SK-N-MC (cell line): ENCODE data around the gene NFXL1.

Source experiments
- DNase-seq: peaks from one replicate; pipeline ENCODE4 v3.0.0-alpha.2; 2011; ENCODE audit warnings: low read depth, low spot score
- H3K27ac ChIP-seq: fragments of 200-600 bp; sonication (generic); 2 replicates; pipeline ENCODE4 v1.5.1; 2016; ENCODE audit warnings: mixed run types
- H3K36me3 ChIP-seq: fragments of 200-600 bp; sonication (generic); 2 replicates; pipeline ENCODE4 v1.6.1; 2017; ENCODE audit warnings: antibody characterized with exemption, low read length, mixed read lengths; ENCODE audit not compliant: insufficient read depth
- H3K4me3 ChIP-seq: fragments of 200-600 bp; sonication (generic); 2 replicates; pipeline ENCODE4 v1.5.1; 2016
- H3K9ac ChIP-seq: fragments of 200-600 bp; sonication (generic); 2 replicates; pipeline ENCODE4 v1.8.0; 2017; ENCODE audit warnings: mixed run types, mixed read lengths; ENCODE audit not compliant: insufficient read length
- H3K9me3 ChIP-seq: fragments of 200-600 bp; sonication (generic); 2 replicates; pipeline ENCODE4 v1.6.1; 2017; ENCODE audit warnings: low read depth, mild to moderate bottlenecking, antibody characterized with exemption, low read length, moderate library complexity, mixed read lengths
- EZH2 ChIP-seq: fragments of 200-600 bp; sonication (generic); IDR thresholded peaks from one replicate; pipeline ENCODE4 v1.6.1; 2017; ENCODE audit warnings: antibody characterized with exemption
- FOXP2 ChIP-seq: optimal IDR thresholded peaks from 2 replicates; pipeline ENCODE3; 2011; ENCODE audit warnings: mild to moderate bottlenecking, moderate library complexity; ENCODE audit not compliant: insufficient read depth; ENCODE audit errors: extremely low read length, control extremely low read depth
- POLR2AphosphoS5 ChIP-seq: IDR thresholded peaks from 2 replicates; pipeline ENCODE4 v1.6.1; 2012; ENCODE audit warnings: mild to moderate bottlenecking, low read depth, low read length, borderline replicate concordance

The NFXL1 gene

DNA sequence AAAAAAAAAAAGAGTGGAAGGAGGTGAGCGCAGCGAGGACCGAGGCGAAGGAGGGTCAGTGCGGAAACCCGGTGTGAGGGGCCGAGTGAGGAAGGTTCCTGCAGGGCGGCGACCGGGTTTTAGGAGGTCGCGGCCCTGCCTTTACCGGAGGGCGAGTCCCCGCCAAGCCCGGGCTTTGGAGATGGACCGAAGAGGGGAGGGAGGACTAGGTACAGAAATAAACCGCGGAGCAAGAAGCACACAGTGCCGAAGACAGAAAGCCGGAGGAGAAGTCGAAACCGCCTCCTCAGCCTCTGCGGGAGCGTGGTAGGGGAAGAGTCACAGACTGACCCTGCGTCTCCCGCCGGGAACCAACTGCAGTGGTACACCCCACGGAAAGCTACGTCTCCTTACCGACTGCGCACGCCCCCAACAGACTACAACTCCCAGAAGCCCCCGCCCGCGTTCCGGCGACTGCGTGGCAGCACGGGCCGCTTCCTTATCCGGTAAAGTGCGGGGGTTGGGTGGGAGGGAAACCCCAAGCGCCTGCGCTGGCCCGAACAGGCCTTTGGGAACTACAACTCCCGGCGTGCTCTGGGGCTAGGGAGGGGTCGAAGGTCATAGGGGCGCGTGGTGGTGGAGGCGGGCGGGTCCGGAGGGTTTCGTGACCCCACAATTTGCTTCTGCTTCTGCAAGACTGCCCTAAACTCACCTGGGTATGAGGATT is at the start of gene NFXL1:
Gene NFXL1, minus strand, starts transcription at position 364 of the 706 bp plus-strand sequence. CDS start 380 bp downstream, outside the sequence.
- H3K9me3 ChIP-seq: no peaks in the 10 kb centered on the region
- H3K4me3 ChIP-seq: peak within 1 kb of the TSS; percentile 96
- TF ChIP-seq EZH2 (no peak), POLR2AphosphoS5 (peak; percentile 86), FOXP2 (peak; percentile 38)
- peak; percentile 75 for DNase-seq
- peaks cover 6% of the 10 kb centered on the region for H3K36me3 ChIP-seq
- no peak within 1 kb of the TSS for H3K27ac ChIP-seq
- peak within 1 kb of the TSS; percentile 81 for H3K9ac ChIP-seq

DNA sequence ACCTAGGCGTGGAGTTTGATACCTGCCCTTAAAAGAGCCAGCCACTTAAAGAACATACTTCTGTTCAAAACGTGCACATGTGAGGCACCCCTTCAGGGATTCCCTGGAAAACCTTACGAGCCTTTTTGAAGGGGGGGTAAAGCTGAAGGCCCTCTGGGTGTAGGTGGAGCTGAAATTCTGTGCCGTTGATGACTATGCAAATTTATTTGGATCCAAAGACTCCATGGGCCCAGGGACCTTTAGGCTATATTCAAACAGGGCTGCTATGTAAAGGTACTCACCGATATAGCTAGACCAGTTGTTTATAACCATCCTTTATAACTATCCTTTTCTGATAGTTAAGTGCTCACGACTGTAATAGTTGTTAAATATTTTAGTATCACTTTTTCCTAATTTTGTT is 40.3 kb upstream of the NFXL1 start:
- H3K27ac ChIP-seq: no peak overlapping the region
- H3K9ac ChIP-seq: no peak overlapping the region
- DNase-seq: no peak
- H3K9me3 ChIP-seq: no peaks in the 10 kb centered on the region
- H3K36me3 ChIP-seq: no peaks in the 10 kb centered on the region
- H3K4me3 ChIP-seq: no peak overlapping the region
- no peak for TF ChIP-seq FOXP2
- no peak for TF ChIP-seq EZH2
- no peak for TF ChIP-seq POLR2AphosphoS5

DNA sequence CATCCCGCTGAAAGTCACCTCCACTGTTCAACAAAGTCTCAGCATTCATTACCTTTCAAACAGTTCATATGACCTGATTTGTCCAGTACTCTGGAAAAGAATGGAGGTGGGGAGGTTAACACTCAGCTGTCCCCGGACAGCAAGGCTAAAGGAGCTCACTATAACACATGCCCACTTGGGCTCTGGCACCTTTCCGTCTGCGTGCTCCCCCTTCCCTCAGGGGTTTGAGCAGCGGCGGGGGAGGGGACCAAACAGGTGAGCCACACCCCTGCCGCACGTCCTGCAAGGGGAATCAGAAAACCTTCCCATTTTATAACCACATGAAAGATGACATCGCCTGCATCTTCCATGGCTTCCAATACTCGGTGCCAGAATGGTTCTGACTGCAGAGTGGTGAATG is 39.9 kb upstream of the NFXL1 start:
- no peak for DNase-seq
- no peak for TF ChIP-seq FOXP2
- no peak for TF ChIP-seq POLR2AphosphoS5
- TF ChIP-seq EZH2: no peak
- Histone ChIP-seq H3K27ac (no peak overlapping the region), H3K9ac (no peak overlapping the region), H3K9me3 (no peaks in the 10 kb centered on the region), H3K4me3 (no peak overlapping the region), H3K36me3 (no peaks in the 10 kb centered on the region)

DNA sequence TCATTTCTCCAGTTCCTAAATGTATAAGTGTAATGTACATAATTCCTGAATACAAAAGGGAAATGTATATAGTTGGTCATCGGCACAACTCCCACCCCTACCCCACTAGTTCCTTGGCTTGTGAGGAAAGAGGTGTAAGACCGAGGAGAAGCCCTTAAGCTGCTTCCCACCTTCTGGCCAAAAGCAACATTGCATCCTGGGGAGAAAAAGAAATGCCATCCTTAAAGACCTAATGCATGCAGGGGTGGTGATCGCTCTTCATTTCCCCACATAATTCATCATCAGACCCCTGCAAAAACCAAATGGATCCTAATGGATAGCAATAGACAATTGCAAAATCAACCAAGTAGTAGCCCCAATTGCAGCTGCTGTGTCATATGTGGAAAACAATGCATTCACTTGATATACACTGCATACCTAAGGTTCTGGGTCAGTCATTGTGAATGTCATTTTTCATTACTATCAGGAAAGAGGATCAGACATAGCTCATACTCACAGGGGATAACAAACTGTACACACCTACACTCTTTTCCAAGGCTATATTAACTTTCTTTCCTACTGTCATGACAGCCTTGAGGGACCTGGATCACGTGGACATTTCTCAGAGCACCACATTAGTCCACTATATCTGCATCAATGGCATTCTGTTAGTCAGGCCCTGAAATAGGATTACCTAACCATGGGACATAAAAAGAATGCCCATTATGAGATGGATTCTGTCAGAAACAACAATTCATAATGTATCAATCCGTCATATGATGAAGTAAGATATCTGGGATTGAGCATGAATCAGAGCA is 31.7 kb upstream of the NFXL1 start:
- Histone ChIP-seq H3K36me3 (no peaks in the 10 kb centered on the region), H3K4me3 (no peak overlapping the region), H3K9me3 (no peaks in the 10 kb centered on the region), H3K9ac (no peak overlapping the region), H3K27ac (no peak overlapping the region)
- TF ChIP-seq POLR2AphosphoS5 (no peak), EZH2 (no peak), FOXP2 (no peak)
- DNase-seq: no peak

DNA sequence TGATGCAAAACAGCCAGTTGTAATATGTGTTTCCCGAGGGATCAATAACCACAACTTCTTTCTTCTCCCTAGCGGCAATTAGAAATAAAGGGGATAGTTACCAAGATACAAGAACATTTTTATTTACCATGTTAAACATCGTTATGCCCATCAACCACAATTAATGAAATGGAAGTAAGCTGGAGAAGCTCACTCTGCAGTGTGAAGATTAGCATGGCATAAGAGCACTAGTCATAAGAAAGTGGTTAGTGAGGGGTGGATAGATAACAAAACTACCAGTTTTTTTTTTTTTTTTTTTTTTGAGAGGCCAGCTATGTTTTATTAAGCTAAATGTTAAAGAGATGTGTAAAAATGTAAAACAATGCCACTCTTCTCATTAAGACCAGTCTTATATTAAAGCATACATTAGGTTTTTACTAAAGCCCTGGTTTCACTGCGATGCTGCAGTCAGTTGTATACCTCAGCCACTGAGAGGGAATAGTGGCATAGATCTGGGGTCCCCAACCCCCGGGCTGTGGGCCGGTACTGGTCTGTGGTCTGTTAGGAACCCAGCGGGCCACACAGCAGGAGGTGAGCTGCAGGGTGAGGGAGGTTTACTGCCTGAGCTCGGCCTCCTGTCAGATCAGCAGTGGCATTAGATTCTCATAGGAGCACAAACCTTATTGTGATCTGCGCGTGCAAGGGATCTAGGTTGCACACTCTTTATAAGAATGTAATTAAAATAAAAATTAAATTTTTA is 27.9 kb upstream of the NFXL1 start:
- DNase-seq: no peak
- Histone ChIP-seq H3K9ac (no peak overlapping the region), H3K27ac (no peak overlapping the region), H3K9me3 (no peaks in the 10 kb centered on the region), H3K36me3 (no peaks in the 10 kb centered on the region), H3K4me3 (no peak overlapping the region)
- TF ChIP-seq POLR2AphosphoS5: no peak
- TF ChIP-seq FOXP2: no peak
- no peak for TF ChIP-seq EZH2

DNA sequence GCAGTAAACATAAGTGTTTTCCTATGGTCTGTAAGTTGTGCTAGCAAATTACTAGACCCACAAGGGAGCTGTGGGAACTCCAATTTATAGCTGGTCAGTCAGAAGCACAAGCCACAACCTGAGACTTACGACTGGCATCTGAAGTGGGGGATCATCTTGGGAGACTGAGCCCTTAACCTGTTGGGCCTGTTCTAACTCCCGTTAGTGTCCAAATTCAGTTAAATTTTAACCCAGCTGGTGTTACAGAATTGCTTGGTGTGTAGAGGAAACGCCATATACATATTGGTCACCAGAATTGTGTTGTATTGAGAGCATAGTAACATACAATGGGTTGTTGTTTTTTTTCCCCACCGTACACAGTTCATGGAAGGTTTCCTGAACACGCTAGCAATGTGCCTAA is 25.1 kb upstream of the NFXL1 start:
- no peak overlapping the region for H3K27ac ChIP-seq
- DNase-seq: no peak

DNA sequence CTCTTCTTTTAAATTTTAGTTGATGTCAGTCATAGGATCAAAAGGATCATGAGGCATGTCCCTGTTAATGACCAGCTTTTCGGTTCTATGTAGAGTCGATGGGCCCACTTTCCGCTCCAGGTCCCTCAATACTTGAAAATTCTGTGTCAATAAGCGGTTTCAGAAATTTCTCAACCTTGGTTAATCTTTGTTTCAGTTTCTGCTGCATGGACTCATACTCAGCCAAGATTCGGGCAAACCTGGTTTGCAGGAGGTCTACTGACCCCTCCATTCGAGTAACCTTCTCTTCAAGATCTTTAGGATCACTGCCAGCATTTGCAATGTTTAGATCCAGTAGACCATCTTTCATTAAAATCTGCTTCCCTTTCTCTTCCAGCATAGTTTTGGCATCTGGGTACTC is 22.0 kb upstream of the NFXL1 start:
- Histone ChIP-seq H3K36me3 (no peaks in the 10 kb centered on the region), H3K9me3 (no peaks in the 10 kb centered on the region), H3K4me3 (no peak overlapping the region), H3K9ac (no peak overlapping the region), H3K27ac (no peak overlapping the region)
- no peak for DNase-seq
- no peak for TF ChIP-seq FOXP2
- no peak for TF ChIP-seq POLR2AphosphoS5
- TF ChIP-seq EZH2: no peak

More for the DNA sequence above, 25.1 kb upstream of the NFXL1 start:
- Histone ChIP-seq H3K9ac (no peak overlapping the region), H3K36me3 (no peaks in the 10 kb centered on the region), H3K9me3 (no peaks in the 10 kb centered on the region), H3K4me3 (no peak overlapping the region)
- no peak for TF ChIP-seq FOXP2
- TF ChIP-seq POLR2AphosphoS5: no peak
- TF ChIP-seq EZH2: no peak

DNA sequence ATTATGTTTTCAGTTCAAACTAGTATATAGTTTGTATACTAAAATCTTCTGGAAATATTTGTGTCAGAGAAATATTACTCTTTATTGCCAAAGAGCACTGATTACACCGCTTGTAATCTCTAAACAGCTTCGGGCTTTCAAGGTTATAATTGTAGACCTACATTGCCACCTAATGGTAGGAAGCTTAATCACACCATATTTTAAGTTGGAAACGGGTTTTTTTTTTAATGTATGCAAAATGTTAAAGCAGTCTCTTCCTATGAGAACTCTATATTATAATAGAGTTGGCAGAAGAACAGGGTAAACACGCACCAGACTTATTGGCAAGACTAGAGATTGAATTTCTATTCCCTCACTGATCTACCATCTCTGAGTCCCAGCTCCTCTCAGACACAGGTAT is 19.5 kb upstream of the NFXL1 start:
- TF ChIP-seq POLR2AphosphoS5 (no peak), FOXP2 (no peak), EZH2 (no peak)
- no peak overlapping the region for H3K27ac ChIP-seq
- no peak overlapping the region for H3K9ac ChIP-seq
- DNase-seq: peak; percentile 16
- no peak overlapping the region for H3K4me3 ChIP-seq
- H3K9me3 ChIP-seq: no peaks in the 10 kb centered on the region
- H3K36me3 ChIP-seq: no peaks in the 10 kb centered on the region
